Caco-2 (cell line): ENCODE data around the gene ASXL1. TPM values are rescaled to one million over a fixed set of nuclear protein-coding genes. Genes with fewer than 3 reads are reported as not detected.
A peak's percentile ranks its signal among the peaks of the same experiment; 100 is the strongest.

ENCODE experiments used
- BruUV-seq: library from RNA; stranded (reverse); fragments of 400-500 nt; replicated peaks from 2 replicates; lab custom pipeline; 2021; lab: Mats Ljungman, UMichigan
- CTCF ChIA-PET: fragments of 300-600 bp; sonication (Branson Sonifier 250); formaldehyde crosslinking; loops from one replicate; lab custom pipeline; 2022; ENCODE audit warnings: antibody characterized with exemption; lab: Charles Lee
- POLR2A ChIA-PET: fragments of 300-600 bp; sonication (Branson Sonifier 250); formaldehyde crosslinking; loops from one replicate; lab custom pipeline; 2022; ENCODE audit warnings: antibody characterized with exemption; lab: Charles Lee
- DNase-seq, 2 experiments: peaks; one replicate each; pipeline versions ENCODE4 v3.0.0 to v3.0.0-alpha.2; 2020 to 2022
- H3K27me3 ChIP-seq: replicated peaks from 2 replicates; pipeline ENCODE4 v1.6.0; 2011; ENCODE audit warnings: low read length; ENCODE audit not compliant: control insufficient read depth, insufficient read depth
- H3K36me3 ChIP-seq: 2 replicates; pipeline ENCODE4 v1.5.1; 2011; ENCODE audit warnings: low read length; ENCODE audit not compliant: control insufficient read depth, insufficient read depth
- H3K4me1 ChIP-seq: fragments of 250-450 bp; sonication (Bioruptor Pico); 2 replicates; pipeline ENCODE4 v1.5.1; 2020; ENCODE audit warnings: mild to moderate bottlenecking
- H3K4me3 ChIP-seq: 2 replicates; pipeline ENCODE4 v1.5.1; 2011; ENCODE audit warnings: low read depth, mild to moderate bottlenecking, control low read depth, low read length
- H3K9me3 ChIP-seq: fragments of 250-450 bp; sonication (Bioruptor Pico); 2 replicates; pipeline ENCODE4 v1.5.1; 2020; ENCODE audit warnings: mild to moderate bottlenecking, moderate library complexity
- H3K27ac Mint-ChIP-seq: one replicate; pipeline ENCODE4 v1.8.0; 2022; ENCODE audit warnings: mixed read lengths; ENCODE audit not compliant: unreplicated experiment
- H3K27me3 Mint-ChIP-seq: one replicate; pipeline ENCODE4 v1.8.0; 2022; ENCODE audit warnings: mixed read lengths; ENCODE audit not compliant: insufficient read depth, unreplicated experiment
- H3K36me3 Mint-ChIP-seq: one replicate; pipeline ENCODE4 v1.8.0; 2022; ENCODE audit warnings: mild to moderate bottlenecking, mixed read lengths; ENCODE audit not compliant: insufficient read depth, unreplicated experiment
- H3K4me1 Mint-ChIP-seq: one replicate; pipeline ENCODE4 v1.8.0; 2022; ENCODE audit warnings: low read depth, mixed read lengths; ENCODE audit not compliant: unreplicated experiment
- H3K4me3 Mint-ChIP-seq: one replicate; pipeline ENCODE4 v1.8.0; 2022; ENCODE audit warnings: mild to moderate bottlenecking, moderate library complexity, mixed read lengths; ENCODE audit not compliant: unreplicated experiment
- H3K9me3 Mint-ChIP-seq: one replicate; pipeline ENCODE4 v1.8.0; 2022; ENCODE audit warnings: mixed read lengths; ENCODE audit not compliant: unreplicated experiment
- CTCF ChIP-seq, 2 experiments: fragments of 200-600 bp in 1 of 2; IDR thresholded peaks; 1 replicate in 1 of 2; 2 replicates in 1 of 2; pipeline versions ENCODE4 v1.5.1 to v1.8.0; 2011 to 2022; ENCODE audit warnings: antibody characterized with exemption in 1 of 2, control low read depth in 1 of 2, inconsistent platforms in 1 of 2, low read depth in 1 of 2, low read length in 1 of 2, mild to moderate bottlenecking in 1 of 2, moderate library complexity in 1 of 2; ENCODE audit not compliant: insufficient read depth in 1 of 2, severe bottlenecking in 1 of 2, unreplicated experiment in 1 of 2
- intact Hi-C: fragments of 100-400 bp; cut with micrococcal nuclease; formaldehyde crosslinking; loops from one replicate; pipeline ENCODE4 v1.10.0; 2022; ENCODE audit not compliant: unreplicated experiment
- total RNA-seq: library from RNA; stranded (reverse); gene quantifications from 2 replicates; pipeline ENCODE4 v1.2.3, GENCODE V29; 2022

Gene ASXL1
- total RNA-seq, 1 experiment from 2014 or later = 226 TPM

- Histone ChIP-seq H3K4me1 (peaks cover 24% of the 10 kb centered on the region), H3K4me3 (no peak overlapping the region), H3K36me3 (no peaks in the 10 kb centered on the region), H3K9me3 (no peaks in the 10 kb centered on the region), H3K27me3 (no peaks in the 10 kb centered on the region)
- Mint-ChIP-seq H3K27ac (no peak overlapping the region), H3K4me1 (peaks cover 31% of the 10 kb centered on the region), H3K9me3 (peaks cover 9% of the 10 kb centered on the region), H3K27me3 (no peaks in the 10 kb centered on the region), H3K36me3 (peaks cover 6% of the 10 kb centered on the region), H3K4me3 (no peak overlapping the region)
- DNase-seq = peak in 1 of 2 experiments; percentile 25
- no peak for TF ChIP-seq CTCF (IDR thresholded peaks at IDR 0.05; ENCODE audit: insufficient read depth in 1 of 2, low read depth in 1 of 2, low read length in 1 of 2, severe bottlenecking in 1 of 2, unreplicated experiment in 1 of 2)
- ChIA-PET POLR2A (no interaction called here), CTCF (interaction anchor here (0.6 to 1.1 kb wide), 3 partner anchors 74 to 366 kb away, joined by 3 read pairs; no protein-coding TSS in a partner anchor)
- intact Hi-C loops = no loop called here
- BruUV-seq = no TSS peak
Observed at GRCh38 chr20:32343439-32343838, 14.7 kb upstream of the ASXL1 start.

- no peaks in the 10 kb centered on the region for H3K27me3 Mint-ChIP-seq
- peaks cover 26% of the 10 kb centered on the region for H3K4me1 Mint-ChIP-seq
- ChIA-PET POLR2A (interaction anchor here (0.5 to 1.7 kb wide), 7 partner anchors 11 to 306 kb away, joined by 3 to 7 read pairs (median 4); partner anchors contain the start of gene ASXL1), CTCF (interaction anchor here (0.5 to 1.4 kb wide), 5 partner anchors 14 to 307 kb away, joined by 3 to 7 read pairs (median 5); no protein-coding TSS in a partner anchor)
- no peaks in the 10 kb centered on the region for H3K27me3 ChIP-seq
- H3K9me3 ChIP-seq = no peaks in the 10 kb centered on the region
- intact Hi-C loops = no loop called here
- H3K9me3 Mint-ChIP-seq = peaks cover 18% of the 10 kb centered on the region
- peaks cover 24% of the 10 kb centered on the region for H3K4me1 ChIP-seq
- DNase-seq = peak; percentile 40 to 43
- H3K36me3 ChIP-seq = no peaks in the 10 kb centered on the region
- H3K4me3 Mint-ChIP-seq = peak overlapping the region; percentile 43
- H3K36me3 Mint-ChIP-seq = peaks cover 6% of the 10 kb centered on the region
- no peak for TF ChIP-seq CTCF (IDR thresholded peaks at IDR 0.05; ENCODE audit: insufficient read depth in 1 of 2, low read depth in 1 of 2, low read length in 1 of 2, severe bottlenecking in 1 of 2, unreplicated experiment in 1 of 2)
- no peak overlapping the region for H3K4me3 ChIP-seq
- BruUV-seq = no TSS peak
- no peak overlapping the region for H3K27ac Mint-ChIP-seq
Observed at GRCh38 chr20:32344835-32345506, 13.2 kb upstream of the ASXL1 start.

GRCh38 chr20:32348207-32348606 lies 9.9 kb upstream of the ASXL1 start:
- no peaks in the 10 kb centered on the region for H3K9me3 ChIP-seq
- peaks cover 18% of the 10 kb centered on the region for H3K4me1 ChIP-seq
- no peak overlapping the region for H3K4me3 ChIP-seq
- no peaks in the 10 kb centered on the region for H3K27me3 ChIP-seq
- H3K36me3 Mint-ChIP-seq = no peaks in the 10 kb centered on the region
- intact Hi-C loops = no loop called here
- no peak overlapping the region for H3K4me3 Mint-ChIP-seq
- ChIA-PET CTCF (no interaction called here), POLR2A (interaction anchor here (1.2 kb wide), 1 partner anchor 10 kb away, joined by 4 read pairs; the partner anchor contains the start of gene ASXL1)
- H3K36me3 ChIP-seq = no peaks in the 10 kb centered on the region
- H3K27me3 Mint-ChIP-seq = no peaks in the 10 kb centered on the region
- H3K9me3 Mint-ChIP-seq = peaks cover 10% of the 10 kb centered on the region
- DNase-seq = peak in 1 of 2 experiments; percentile 19
- no TSS peak for BruUV-seq
- no peak overlapping the region for H3K27ac Mint-ChIP-seq
- H3K4me1 Mint-ChIP-seq = peaks cover 18% of the 10 kb centered on the region
- no peak for TF ChIP-seq CTCF (IDR thresholded peaks at IDR 0.05; ENCODE audit: insufficient read depth in 1 of 2, low read depth in 1 of 2, low read length in 1 of 2, severe bottlenecking in 1 of 2, unreplicated experiment in 1 of 2)
